Measurements from ENCODE around the gene CCIN.
"Not testable (repeated sequence)": the region's sequence is repeated elsewhere in the genome, so short reads cannot be mapped to it uniquely, and the experiment has no call there.

CCIN gene

DNA sequence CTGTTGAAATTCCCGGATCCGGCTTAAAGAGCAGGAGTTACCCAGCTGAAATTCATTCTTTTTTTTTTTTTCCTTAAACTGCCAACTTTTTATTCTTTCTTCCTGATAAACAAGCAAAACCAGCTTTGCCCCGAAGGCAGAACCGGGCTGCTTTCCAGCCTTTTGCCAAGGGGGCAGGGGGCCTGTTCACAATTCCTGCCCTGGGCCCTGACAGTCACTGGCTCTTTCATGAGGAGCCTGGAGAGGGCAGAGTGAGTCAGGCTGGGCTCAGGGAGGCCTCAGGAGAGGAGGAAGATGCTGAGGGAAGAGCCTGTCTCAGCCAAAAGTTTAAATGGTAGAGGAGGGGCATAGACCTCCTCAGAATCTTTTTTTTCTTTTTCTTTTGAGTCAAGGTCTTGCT lies 27.9 kb upstream of the CCIN start:
- DNase-seq (ENCODE audit: low spot score) = peak; percentile 8

DNA sequence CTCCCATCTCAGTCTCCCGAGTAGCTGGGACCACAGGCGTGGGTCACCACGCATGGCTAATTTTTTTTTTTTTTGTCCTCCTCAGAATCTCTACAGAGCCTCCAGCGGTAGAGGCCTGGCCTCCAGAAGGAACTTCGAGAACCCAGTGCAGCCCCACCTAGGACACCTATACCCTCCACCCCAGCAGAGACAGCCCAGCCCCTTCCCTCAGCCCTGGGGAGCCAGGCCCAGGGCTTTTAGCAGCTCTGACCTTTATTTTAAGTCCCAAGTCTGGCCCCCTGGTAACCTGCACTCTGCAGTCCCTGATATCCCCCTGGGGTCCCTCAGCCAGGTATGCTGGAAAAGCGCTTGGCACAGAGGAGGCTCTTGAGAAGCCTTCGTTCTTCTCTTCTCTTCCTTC lies 27.4 kb upstream of the CCIN start:
- no peak for DNase-seq (ENCODE audit: low spot score)

DNA sequence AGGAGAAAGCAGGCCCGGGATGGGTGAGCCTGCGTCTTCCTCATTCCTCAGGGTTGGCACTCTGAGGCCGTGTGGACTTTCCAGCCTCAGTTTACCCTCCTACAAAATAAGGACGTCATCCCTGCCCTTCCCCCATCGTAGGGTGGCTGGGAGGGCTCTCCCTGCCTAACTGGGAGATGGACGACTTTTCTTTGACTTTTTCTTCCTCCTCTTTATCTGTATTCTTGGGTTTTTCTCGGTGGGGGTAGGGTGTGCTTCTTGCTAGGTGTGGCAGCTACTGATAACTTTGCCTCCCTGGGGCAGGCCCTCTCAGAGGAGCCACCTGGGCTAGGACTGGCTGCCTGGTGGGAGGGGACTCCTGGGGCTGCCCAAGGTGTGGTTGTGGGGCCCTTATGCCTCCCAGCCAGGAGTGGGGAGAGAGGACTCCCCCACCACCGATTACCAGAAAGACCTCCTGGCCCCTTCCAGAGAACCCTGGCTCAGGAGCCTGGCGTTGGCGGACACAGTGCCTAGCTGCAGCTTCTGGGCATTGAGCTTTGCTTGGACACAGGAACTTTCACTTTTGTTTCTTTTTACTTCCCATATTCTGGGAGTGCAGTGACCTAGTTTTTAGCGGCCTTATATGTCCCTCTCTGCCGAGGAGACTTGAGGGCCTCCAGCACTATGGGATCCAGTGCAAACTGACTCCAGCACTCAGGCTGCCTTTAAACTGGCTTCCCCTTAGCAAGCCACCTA lies 26.5 kb upstream of the CCIN start:
- no peak for DNase-seq (ENCODE audit: low spot score)

DNA sequence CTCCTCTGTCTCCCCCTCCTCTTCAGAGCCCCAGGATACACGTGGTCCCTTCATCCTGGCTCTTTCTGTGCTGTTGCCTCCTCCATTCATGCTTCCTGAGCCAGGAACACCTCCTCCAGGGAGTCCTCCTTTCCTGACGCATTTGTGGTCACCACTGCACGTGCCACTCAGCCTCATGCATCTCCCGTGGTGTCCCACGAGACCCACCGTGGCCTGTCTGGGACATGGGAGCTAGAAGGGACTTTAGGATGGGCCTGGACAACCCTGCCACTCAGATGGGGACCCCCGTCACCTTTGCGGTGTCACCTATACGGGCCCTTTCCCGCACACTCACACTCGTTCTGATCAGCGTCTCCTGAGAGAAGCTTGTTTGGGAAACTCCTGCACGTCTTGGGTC lies 25.9 kb upstream of the CCIN start:
- DNase-seq (ENCODE audit: low spot score) = no peak

DNA sequence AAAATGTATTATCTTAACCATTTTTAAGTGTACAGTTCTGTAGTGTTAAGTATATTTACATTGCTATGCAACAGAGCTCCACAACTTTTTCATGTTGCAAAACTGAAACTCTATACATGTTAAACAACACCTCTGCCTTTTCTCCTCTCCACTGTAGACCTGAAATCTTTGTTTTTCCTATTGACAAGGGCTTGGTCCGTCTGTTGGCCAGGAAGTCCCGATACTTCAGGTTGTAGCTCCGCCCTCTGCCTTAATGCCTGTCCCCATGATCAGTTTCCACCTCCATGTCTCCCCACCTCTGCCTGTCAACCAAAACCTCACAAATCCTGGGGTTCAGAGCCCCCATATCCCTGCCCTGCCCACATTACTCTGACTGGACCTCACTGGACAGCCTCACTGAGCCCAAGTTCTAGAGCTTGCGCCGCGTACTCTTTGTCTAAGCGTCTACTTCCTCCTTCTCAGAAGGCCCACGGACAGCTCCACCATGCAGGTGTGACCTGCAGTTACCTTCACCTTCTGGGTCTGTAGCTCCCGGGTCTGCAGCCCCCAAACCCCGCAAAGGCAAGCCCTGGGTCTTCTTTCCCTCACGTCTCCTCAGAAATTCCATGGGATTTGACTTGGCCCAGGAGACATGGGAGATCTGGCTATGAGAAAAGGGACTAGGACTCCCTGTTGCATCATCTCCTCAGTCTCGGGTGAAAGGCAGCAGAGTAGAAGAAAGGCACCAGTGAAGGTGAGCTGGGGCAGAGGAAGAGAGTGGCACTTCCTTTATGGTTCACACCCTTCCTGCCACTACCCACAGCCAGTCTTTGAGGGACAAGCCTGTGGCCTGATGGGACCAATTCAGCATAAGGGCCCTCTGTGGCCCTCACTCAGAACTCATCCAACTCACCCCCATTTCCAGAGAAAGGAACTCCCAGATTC lies 24.6 kb upstream of the CCIN start:
- DNase-seq (ENCODE audit: low spot score) = no peak

- no peak for DNase-seq (ENCODE audit: low spot score)
Measured at GRCh38 chr9:36145970-36146369, 23.2 kb upstream of the CCIN start.

- DNase-seq (ENCODE audit: low spot score) = no peak
Measured at GRCh38 chr9:36146651-36147050, 22.5 kb upstream of the CCIN start.

DNA sequence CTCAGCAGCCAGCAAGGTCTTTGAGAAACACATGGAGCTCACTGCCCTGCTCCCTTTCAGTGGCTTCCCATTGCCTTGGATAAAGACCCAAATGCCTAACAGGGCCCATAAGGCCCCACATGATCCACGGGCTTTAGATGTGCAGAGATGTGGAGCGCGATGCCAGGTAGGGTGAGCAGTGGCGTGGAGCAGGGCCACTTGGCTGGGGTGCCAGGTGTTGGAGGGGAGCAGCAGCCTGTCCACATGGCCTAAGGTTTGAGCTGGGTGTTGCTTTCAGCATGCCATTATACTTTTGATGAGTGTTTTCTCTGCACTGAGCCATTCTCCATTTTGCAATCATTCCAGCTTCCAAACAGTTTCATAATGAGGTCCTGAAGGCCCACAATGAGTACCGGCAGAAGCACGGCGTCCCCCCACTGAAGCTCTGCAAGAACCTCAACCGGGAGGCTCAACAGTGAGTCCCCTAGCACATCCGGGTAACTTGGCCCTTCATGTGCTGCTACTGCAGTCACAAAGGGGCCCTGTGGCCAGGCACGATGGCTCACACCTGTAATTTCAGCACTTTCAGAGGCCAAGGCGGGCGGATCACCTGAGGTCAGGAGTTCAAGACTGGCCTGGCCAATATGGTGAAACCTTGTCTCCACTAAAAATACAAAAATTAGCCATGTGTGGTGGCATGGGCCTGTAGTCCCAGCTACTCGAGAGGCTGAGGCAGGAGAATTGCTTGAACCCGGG lies 21.6 kb upstream of the CCIN start:
- DNase-seq (ENCODE audit: low spot score) = no peak

DNA sequence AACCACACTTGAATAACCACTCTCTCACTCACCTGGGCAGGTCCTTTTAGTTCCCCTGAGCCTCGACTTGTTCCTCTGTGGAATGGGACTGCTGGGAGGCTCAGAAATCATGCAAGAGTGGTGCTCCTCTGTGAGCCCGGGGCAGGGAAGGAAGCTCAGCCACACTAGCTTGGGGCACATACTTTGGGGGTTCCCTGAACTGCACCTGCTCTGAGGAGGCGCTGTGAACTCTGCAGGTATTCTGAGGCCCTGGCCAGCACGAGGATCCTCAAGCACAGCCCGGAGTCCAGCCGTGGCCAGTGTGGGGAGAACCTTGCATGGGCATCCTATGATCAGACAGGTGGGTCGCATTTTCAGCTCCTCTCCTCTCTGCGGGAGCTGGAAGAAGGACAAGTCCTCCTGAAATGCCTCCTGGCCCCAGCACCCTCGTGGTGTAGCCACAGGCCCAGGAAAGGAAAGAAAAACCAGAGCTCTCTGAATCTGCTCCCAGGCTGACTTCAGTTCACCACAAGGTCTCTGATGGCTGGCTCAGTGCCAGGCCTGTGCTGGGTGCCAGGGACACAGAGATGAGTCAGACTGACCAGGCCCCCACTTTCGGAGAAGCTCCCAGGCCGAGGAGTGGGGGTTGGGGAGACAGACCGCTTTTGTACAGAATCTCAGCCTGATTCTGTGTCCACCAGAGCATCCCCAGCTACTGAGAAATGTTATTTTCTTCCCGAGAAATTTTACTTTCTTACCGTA lies 20.7 kb upstream of the CCIN start:
- peak; percentile 77 for DNase-seq (ENCODE audit: low spot score)

GRCh38 chr9:36149197-36149596 lies 20.0 kb upstream of the CCIN start:
- DNase-seq (ENCODE audit: low spot score) = no peak

- peak; percentile 21 for DNase-seq (ENCODE audit: low spot score)
Measured at GRCh38 chr9:36150574-36151315, 18.4 kb upstream of the CCIN start.

DNA sequence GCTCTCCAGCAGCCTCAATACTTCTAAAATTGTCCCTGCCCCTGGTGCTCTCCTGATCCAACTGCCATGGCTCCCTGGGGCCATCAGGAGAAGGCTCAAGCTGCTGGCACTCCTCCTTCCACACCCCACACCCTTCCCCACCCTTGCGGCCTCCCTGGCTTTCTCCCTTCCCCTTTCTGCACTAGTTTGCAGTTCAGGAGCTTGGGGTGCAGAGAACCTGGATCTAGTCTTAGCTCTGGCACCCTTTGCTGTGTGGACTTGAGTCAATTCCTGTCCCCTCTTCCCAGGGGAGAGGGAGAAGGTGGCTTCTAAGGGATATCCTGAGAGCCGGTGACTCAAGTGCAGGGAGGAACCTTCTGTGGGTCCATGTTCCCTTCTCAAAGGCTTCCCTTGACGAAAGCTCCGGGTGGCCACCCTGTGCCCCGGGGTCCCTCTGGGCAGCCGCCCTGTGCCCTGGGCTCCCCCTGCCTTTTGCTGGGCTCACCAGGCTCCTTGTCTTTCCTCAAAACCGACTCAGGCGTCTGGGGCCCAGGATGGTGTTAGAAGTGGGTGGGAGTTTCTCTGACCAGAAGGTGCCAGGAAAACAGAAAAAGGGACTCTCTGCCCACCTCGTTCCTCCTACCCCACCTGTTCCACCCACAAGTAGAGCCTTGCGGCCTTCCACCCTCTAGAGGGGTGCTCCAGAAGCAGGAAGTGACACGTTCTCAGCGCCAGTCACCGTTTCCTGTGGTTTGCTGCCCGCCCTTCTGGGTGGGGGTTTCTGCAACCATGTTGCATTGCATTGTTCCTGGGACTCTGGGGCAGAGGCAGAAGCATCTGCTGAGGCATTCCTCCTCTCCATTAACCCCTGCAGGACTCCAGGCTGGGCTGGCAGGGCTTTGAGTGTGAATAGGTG lies 17.6 kb upstream of the CCIN start:
- DNase-seq (ENCODE audit: low spot score) = peak; percentile 89

DNA sequence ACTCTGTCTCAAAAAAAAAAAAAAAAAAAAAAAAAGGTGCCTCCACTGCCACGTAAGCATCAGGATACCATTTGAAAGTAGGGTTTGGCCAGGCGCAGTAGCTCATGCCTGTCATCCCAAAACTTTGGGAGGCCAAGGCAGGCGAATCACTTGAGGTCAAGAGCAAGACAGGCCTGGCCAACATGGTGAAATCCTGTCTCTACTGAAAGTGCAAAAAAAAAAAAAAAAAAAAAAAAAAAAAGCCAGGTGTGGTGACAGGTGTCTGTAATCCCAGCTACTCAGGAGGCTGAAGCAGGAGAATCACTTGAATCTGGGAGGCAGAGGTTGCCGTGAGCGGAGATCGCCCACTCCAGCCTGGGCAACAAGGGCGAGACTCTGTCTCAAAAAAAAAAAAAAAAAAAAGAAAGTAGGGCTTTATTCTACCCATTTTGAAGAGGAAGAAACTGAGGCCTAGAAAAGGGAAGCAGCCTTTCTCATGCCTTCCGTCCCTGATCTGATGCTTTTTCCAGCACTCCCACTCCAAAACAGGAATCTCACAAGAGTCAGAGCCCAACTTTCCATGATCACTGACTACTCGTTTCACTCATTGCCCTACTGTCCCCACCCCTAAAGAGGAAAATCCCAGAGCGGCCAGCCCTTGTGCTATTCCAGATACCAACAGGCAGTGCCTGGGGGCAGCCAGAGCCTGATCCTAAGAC lies 16.3 kb upstream of the CCIN start:
- DNase-seq (ENCODE audit: low spot score) = no peak

DNA sequence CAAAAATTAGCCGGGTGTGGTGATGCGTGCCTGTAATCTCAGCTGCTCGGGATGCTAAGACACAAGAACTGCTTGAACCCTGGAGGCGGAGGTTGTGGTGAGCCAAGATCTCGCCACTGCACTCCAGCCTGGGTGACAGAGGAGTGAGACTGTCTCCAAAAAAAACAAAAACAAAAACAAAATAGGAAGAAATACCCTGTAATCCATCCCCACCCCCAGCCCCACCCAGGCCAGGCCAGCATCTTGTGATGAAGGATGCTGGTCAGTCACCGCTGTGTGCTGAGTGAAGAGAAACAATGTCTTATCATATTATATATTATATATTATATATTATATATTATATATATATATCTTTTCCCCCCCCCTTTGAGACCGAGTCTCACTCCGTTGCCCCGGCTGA lies 15.4 kb upstream of the CCIN start:
- no peak for DNase-seq (ENCODE audit: low spot score)

DNA sequence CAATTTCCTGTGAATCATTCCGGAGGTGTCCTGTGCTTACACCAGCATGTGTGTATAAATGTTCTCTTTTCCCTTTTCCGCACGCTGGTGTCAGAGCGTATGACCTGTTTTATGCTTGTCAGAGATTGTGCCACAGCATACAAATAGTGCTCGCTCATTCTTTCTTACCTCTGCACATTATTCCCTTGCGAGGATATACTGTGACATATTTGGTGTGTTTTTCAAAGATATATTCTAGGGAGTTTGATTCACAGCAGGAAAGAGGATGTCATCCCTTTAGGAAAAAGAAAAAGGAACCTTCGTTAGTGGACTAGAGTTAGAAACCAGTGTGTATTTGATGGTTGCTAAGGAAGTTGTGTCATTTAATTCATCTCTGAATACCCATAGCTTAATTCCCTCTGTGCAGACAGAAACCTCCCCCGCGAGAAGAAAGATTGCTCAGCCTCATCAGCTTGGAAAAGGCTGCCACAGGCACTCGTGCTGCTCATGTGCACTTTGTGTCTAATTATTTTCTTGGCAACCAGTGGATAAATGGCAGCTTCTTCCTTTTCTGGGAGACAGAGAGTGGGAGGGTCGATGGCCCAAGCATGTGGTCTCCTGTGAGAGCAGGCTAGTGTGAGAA lies 14.7 kb upstream of the CCIN start:
- peak; percentile 83 for DNase-seq (ENCODE audit: low spot score)

DNA sequence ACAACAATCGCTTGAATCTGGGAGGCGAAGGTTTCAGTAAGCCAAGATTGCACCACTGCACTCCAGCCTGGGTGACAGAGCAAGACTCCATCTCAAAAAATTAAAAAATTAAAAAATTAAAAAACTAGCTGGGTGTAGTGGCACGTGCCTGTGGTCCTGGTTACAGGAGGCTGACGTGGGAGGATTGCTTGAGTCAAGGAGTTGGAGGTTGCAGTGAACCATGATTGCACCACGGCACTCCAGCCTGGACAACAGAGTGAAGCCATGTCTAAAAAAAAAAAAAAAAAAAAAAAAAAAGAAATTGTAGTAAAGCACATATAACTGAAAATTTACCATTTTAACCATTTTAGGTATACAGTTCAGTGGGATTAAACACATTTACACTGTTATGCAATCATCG lies 13.1 kb upstream of the CCIN start:
- DNase-seq (ENCODE audit: low spot score) = no peak

- no peak for DNase-seq (ENCODE audit: low spot score)
Measured at GRCh38 chr9:36158122-36158521, 11.1 kb upstream of the CCIN start.

GRCh38 chr9:36158917-36159316 lies 10.3 kb upstream of the CCIN start:
- no peak for DNase-seq (ENCODE audit: low spot score)

- DNase-seq (ENCODE audit: low spot score) = not testable (repeated sequence)
Measured at GRCh38 chr9:36159509-36159908, 9.7 kb upstream of the CCIN start.

Measured in kidney capillary endothelial cell (primary cell).